HCT116 (cell line): ENCODE data around the gene NDUFS2. TPM values are rescaled to one million over a fixed set of nuclear protein-coding genes. Genes with fewer than 3 reads are reported as not detected.

ENCODE experiments used
- ATAC-seq: fragments of 200-7000 bp; cut with Tn5 transposase; 2 replicates; pipeline ENCODE4 v1.9.1; 2020; ENCODE audit warnings: mild to moderate bottlenecking, moderate library complexity
- BruUV-seq: library from RNA; stranded (reverse); fragments of 400-500 nt; replicated peaks from 2 replicates; lab custom pipeline; 2021; lab: Mats Ljungman, UMichigan
- CTCF ChIA-PET: fragments of 300-600 bp; sonication (Branson Sonifier 250); formaldehyde crosslinking; loops from one replicate; lab custom pipeline; 2021; ENCODE audit warnings: antibody characterized with exemption; lab: Charles Lee
- POLR2A ChIA-PET: fragments of 300-600, 350-600 bp; sonication (Branson Sonifier 250); formaldehyde crosslinking; loops from one replicate; lab custom pipeline; 2021; ENCODE audit warnings: antibody characterized with exemption; lab: Charles Lee
- RAD21 ChIA-PET, 2 experiments: fragments of 300-600 bp; sonication (Branson Sonifier 250); formaldehyde crosslinking; loops; one replicate each; lab custom pipeline; 2023; ENCODE audit warnings: low total read pairs in 2 of 2; ENCODE audit not compliant: uncharacterized antibody in 2 of 2, unreplicated experiment in 2 of 2, low non-redundant PET in 1 of 2; lab: Charles Lee
- DNase-seq: peaks from one replicate; pipeline ENCODE4 v3.0.0-alpha.2; 2010; ENCODE audit warnings: low read depth, low spot score
- H2AFZ ChIP-seq: fragments of 200-600 bp; shearing (Covaris generic), sonication (generic); 2 replicates; pipeline ENCODE4 v1.6.1; 2017; ENCODE audit warnings: low read depth, mixed run types, mixed read lengths, antibody characterized with exemption, low read length; ENCODE audit not compliant: poor library complexity, severe bottlenecking
- H3K27ac ChIP-seq: 2 replicates; pipeline ENCODE4 v1.5.1; 2012; ENCODE audit warnings: low read depth, low read length
- H3K27me3 ChIP-seq: fragments of 200-600 bp; sonication (generic); 2 replicates; pipeline ENCODE4 v1.6.1; 2016; ENCODE audit warnings: mixed run types, low read length, mixed read lengths; ENCODE audit not compliant: insufficient read depth
- H3K36me3 ChIP-seq, 2 experiments: fragments of 200-500 bp in 1 of 2; fragments of 200-600 bp in 1 of 2; sonication (Bioruptor generic) in 1 of 2; sonication (generic) in 1 of 2; 2 replicates each; pipeline versions ENCODE4 v1.5.1 to v1.6.1; 2014 to 2016; ENCODE audit warnings: low read length in 2 of 2, inconsistent platforms in 1 of 2, mixed read lengths in 1 of 2, mixed run types in 1 of 2; ENCODE audit not compliant: insufficient read depth in 2 of 2, control insufficient read depth in 1 of 2
- H3K4me1 ChIP-seq, 2 experiments: fragments of 200-600 bp in 1 of 2; sonication (generic) in 1 of 2; 2 replicates each; pipeline versions ENCODE4 v1.5.1 to v1.6.1; 2012 to 2017; ENCODE audit warnings: low read length in 2 of 2, inconsistent platforms in 1 of 2, mild to moderate bottlenecking in 1 of 2, mixed read lengths in 1 of 2, mixed run types in 1 of 2, moderate library complexity in 1 of 2; ENCODE audit not compliant: insufficient read depth in 2 of 2, control insufficient read depth in 1 of 2
- H3K4me2 ChIP-seq: fragments of 200-600 bp; sonication (generic); 2 replicates; pipeline ENCODE4 v1.6.1; 2017; ENCODE audit warnings: mixed run types, low read length, mixed read lengths
- H3K4me3 ChIP-seq, 2 experiments: fragments of 200-600 bp in 1 of 2; sonication (generic) in 1 of 2; replicated peaks in 1 of 2; 2 replicates each; pipeline ENCODE4 v1.5.1; 2011 to 2016; ENCODE audit warnings: low read length in 2 of 2, control low read depth in 1 of 2, low read depth in 1 of 2, mild to moderate bottlenecking in 1 of 2, mixed read lengths in 1 of 2, mixed run types in 1 of 2
- H3K79me2 ChIP-seq: fragments of 200-600 bp; sonication (generic); 2 replicates; pipeline ENCODE4 v1.6.1; 2017; ENCODE audit warnings: mild to moderate bottlenecking, mixed run types, low read length, moderate library complexity, mixed read lengths; ENCODE audit not compliant: insufficient read depth
- H3K9ac ChIP-seq: fragments of 200-600 bp; sonication (generic); 2 replicates; pipeline ENCODE4 v1.6.1; 2016; ENCODE audit warnings: low read length, mixed read lengths
- H3K9me2 ChIP-seq: fragments of 200-600 bp; sonication (generic), shearing (Covaris generic); 2 replicates; pipeline ENCODE4 v1.6.1; 2017; ENCODE audit warnings: mixed run types, mild to moderate bottlenecking, moderate library complexity; ENCODE audit not compliant: insufficient read depth
- H3K9me3 ChIP-seq, 2 experiments: fragments of 200-500 bp in 1 of 2; fragments of 200-600 bp in 1 of 2; sonication (Bioruptor generic) in 1 of 2; sonication (generic) in 1 of 2; 2 replicates each; pipeline ENCODE4 v1.6.1; 2014 to 2017; ENCODE audit warnings: low read length in 2 of 2, mixed read lengths in 2 of 2, inconsistent platforms in 1 of 2, low read depth in 1 of 2, mild to moderate bottlenecking in 1 of 2, mixed run types in 1 of 2, moderate library complexity in 1 of 2; ENCODE audit not compliant: control insufficient read depth in 1 of 2, insufficient read depth in 1 of 2
- H4K20me1 ChIP-seq: fragments of 200-600 bp; sonication (generic), shearing (Covaris generic); 2 replicates; pipeline ENCODE4 v1.6.1; 2017; ENCODE audit warnings: mixed run types, mild to moderate bottlenecking, moderate library complexity; ENCODE audit not compliant: insufficient read depth
- CBX3 ChIP-seq: IDR thresholded peaks from 2 replicates; pipeline ENCODE4 v1.6.1; 2012; ENCODE audit warnings: low read depth
- JUND ChIP-seq: IDR thresholded peaks from 2 replicates; pipeline ENCODE4 v1.6.1; 2012
- MAX ChIP-seq: IDR thresholded peaks from 2 replicates; pipeline ENCODE4 v1.6.1; 2012
- POLR2AphosphoS5 ChIP-seq: IDR thresholded peaks from 2 replicates; pipeline ENCODE4 v1.6.1; 2011; ENCODE audit warnings: mild to moderate bottlenecking, low read depth, low read length, moderate library complexity
- RAD21 ChIP-seq: IDR thresholded peaks from 2 replicates; pipeline ENCODE4 v1.6.1; 2012; ENCODE audit warnings: low read depth, mild to moderate bottlenecking
- SIN3A ChIP-seq: IDR thresholded peaks from 2 replicates; pipeline ENCODE4 v1.6.1; 2012; ENCODE audit warnings: low read depth
- SRF ChIP-seq: IDR thresholded peaks from 2 replicates; pipeline ENCODE4 v1.6.1; 2012; ENCODE audit warnings: low read depth
- YY1 ChIP-seq: IDR thresholded peaks from 2 replicates; pipeline ENCODE4 v1.6.1; 2011; ENCODE audit warnings: low read length, low read depth, moderate library complexity, mild to moderate bottlenecking; ENCODE audit not compliant: insufficient replicate concordance; ENCODE audit errors: extremely low read depth
- ZNF274 ChIP-seq: fragments of 200-500 bp; sonication (Bioruptor generic); IDR thresholded peaks from 2 replicates; pipeline ENCODE4 v1.6.1; 2014; ENCODE audit warnings: mild to moderate bottlenecking, low read depth, low read length, inconsistent platforms
- intact Hi-C: fragments of 100-400 bp; cut with micrococcal nuclease; formaldehyde crosslinking; loops from 2 replicates; pipeline ENCODE4 v1.10.0; 2022
- total RNA-seq: library from RNA; stranded (reverse); gene quantifications from one replicate; pipeline ENCODE4 v1.2.1, GENCODE V29; 2021; ENCODE audit not compliant: unreplicated experiment

Gene NDUFS2
- total RNA-seq, 1 experiment from 2014 or later = 82.7 TPM

GRCh38 chr1:161163793-161164192 is 38.4 kb upstream of the NDUFS2 start:
- Histone ChIP-seq H3K4me2 (no peak overlapping the region), H3K36me3 (peaks cover 8 to 26% of the 10 kb centered on the region in 2 experiments; a peak in 2 of 4 replicates), H3K79me2 (peaks cover 11% of the 10 kb centered on the region; the same call in 1 of the 2 replicates), H3K4me3 (no peak overlapping the region), H3K9me2 (no peaks in the 10 kb centered on the region), H3K9me3 (no peaks in the 10 kb centered on the region), H3K9ac (no peak overlapping the region), H4K20me1 (no peaks in the 10 kb centered on the region), H3K4me1 (peaks cover 9 to 42% of the 10 kb centered on the region in 2 experiments; a peak in 3 of 4 replicates), H3K27ac (no peak overlapping the region), H3K27me3 (no peaks in the 10 kb centered on the region), H2AFZ (no peak overlapping the region)
- DNase-seq = no peak
- BruUV-seq = no TSS peak
- POLR2A ChIA-PET = no interaction called here
- intact Hi-C loops = no loop called here
- CTCF ChIA-PET = interaction anchor here (2.8 kb wide), 1 partner anchor 10 kb away, joined by 10 read pairs; the partner anchor contains the start of gene UFC1
- ATAC-seq = no peak
- RAD21 ChIA-PET = no interaction called here
- no peak for TF ChIP-seq SIN3A
- TF ChIP-seq MAX = no peak
- no peak for TF ChIP-seq YY1
- no peak for TF ChIP-seq ZNF274
- TF ChIP-seq RAD21 = no peak

- H3K9ac ChIP-seq = peak overlapping the region; percentile 82
Observed at GRCh38 chr1:161164901-161165610, 37.1 kb upstream of the NDUFS2 start.

More at GRCh38 chr1:161164901-161165610, 37.1 kb upstream of the NDUFS2 start:
- no TSS peak for BruUV-seq
- ChIA-PET POLR2A (interaction anchor here (0.7 to 3.1 kb wide), 10 partner anchors 8 to 1466 kb away, joined by 3 to 24 read pairs (median 7); partner anchors contain the start of genes B4GALT3, DEDD, NDUFS2 and NIT1), RAD21 (no interaction called here), CTCF (interaction anchor here (0.8 to 2.8 kb wide), 10 partner anchors 10 to 576 kb away, joined by 3 to 10 read pairs (median 4); partner anchors contain the start of genes DEDD, TOMM40L and UFC1)
- Histone ChIP-seq H3K27me3 (no peaks in the 10 kb centered on the region), H3K27ac (peak overlapping the region; percentile 63), H3K9me2 (no peaks in the 10 kb centered on the region), H3K79me2 (peaks cover 7% of the 10 kb centered on the region; the same call in 1 of the 2 replicates), H3K4me2 (peak overlapping the region; percentile 87), H3K9me3 (no peaks in the 10 kb centered on the region), H3K4me3 (peak overlapping the region; percentile 51 to 82), H3K36me3 (peaks cover 8 to 26% of the 10 kb centered on the region in 2 experiments; a peak in 2 of 4 replicates), H2AFZ (no peak overlapping the region), H3K4me1 (peaks cover 7 to 35% of the 10 kb centered on the region in 2 experiments; a peak in 3 of 4 replicates), H4K20me1 (no peaks in the 10 kb centered on the region)
- no peak for DNase-seq
- intact Hi-C loops = no loop called here
- TF ChIP-seq YY1 (no peak), JUND (no peak), RAD21 (no peak), POLR2AphosphoS5 (no peak), CBX3 (no peak), SRF (no peak)
- ATAC-seq = no peak
